Peyer's patch (tissue), 4 donors: Measurements from ENCODE around the gene POLR1D.

Experiments used
- POLR2A ChIP-seq, 2 donors: fragments of 450-650 bp; IDR thresholded peaks; one replicate each; pipeline ENCODE4 v1.5.1; 2017; ENCODE audit warnings: antibody characterized with exemption in 2 of 2, mild to moderate bottlenecking in 2 of 2, moderate library complexity in 2 of 2
- TF ChIP-seq, protein P1 (sequence below), 6 experiments: fragments of 450-650 bp in 4 of 6; fragments of 200-600 bp in 2 of 6; sonication (generic) in 1 of 6; IDR thresholded peaks; one replicate each; pipeline ENCODE4 v1.5.1; 2017 to 2019; ENCODE audit warnings: antibody characterized with exemption in 6 of 6, mild to moderate bottlenecking in 3 of 6, moderate library complexity in 1 of 6

DNA sequence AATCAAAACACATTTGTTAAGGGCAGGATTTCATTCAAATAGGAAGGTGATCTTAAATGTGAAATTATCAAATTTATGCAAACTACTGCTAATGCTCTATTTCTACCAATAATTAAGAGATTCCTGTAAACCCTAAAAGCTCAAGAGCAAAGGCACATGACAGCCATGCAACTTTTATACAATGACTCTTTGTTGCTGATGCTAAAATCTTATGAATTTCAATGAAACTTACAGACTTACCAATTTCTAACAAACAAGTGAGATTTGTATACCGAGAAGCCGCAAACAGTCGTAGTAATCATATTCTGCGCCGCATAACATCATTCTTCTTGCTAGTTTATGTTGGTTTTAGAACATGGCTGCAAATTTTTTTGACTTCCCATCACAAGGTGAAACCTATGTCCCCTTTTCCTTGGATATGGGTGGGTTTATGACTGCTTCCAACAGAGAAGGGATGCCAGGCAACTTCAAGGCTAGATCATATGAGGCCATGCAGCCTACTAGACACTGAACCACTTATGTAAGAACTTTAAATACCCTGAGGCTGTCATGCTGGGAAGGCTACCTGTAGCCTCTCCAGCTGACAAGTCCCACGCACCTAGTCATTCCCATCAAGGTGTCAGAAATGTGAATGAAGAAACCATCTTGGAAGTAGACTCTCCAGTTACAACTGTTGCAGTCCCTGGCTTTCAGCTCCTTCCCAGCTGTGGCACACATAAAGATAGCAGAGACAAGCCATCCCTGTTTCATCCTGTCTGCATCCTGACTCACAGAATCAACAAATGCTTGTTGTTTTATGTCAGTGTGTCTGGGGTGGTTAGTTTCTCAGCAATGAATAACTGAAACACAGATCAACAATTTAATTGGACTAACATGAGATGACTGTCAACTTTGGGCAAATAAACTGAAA, 43.3 kb upstream of the POLR1D start:
- no peak for TF ChIP-seq POLR2A (IDR thresholded peaks at IDR 0.05)
- TF ChIP-seq, protein P1, sequence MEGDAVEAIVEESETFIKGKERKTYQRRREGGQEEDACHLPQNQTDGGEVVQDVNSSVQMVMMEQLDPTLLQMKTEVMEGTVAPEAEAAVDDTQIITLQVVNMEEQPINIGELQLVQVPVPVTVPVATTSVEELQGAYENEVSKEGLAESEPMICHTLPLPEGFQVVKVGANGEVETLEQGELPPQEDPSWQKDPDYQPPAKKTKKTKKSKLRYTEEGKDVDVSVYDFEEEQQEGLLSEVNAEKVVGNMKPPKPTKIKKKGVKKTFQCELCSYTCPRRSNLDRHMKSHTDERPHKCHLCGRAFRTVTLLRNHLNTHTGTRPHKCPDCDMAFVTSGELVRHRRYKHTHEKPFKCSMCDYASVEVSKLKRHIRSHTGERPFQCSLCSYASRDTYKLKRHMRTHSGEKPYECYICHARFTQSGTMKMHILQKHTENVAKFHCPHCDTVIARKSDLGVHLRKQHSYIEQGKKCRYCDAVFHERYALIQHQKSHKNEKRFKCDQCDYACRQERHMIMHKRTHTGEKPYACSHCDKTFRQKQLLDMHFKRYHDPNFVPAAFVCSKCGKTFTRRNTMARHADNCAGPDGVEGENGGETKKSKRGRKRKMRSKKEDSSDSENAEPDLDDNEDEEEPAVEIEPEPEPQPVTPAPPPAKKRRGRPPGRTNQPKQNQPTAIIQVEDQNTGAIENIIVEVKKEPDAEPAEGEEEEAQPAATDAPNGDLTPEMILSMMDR (IDR thresholded peaks at IDR 0.05) = no peak
